Activated CD4-positive, alpha-beta T cell treated with anti-CD3 and anti-CD28 coated beads, Interleukin-2, amount 50 U/mL, for 16 hours (primary cell): ENCODE measurements around the gene CTNNA3.
"Not testable (repeated sequence)": the region's sequence is repeated elsewhere in the genome, so short reads cannot be mapped to it uniquely, and the experiment has no call there.

ENCODE experiments used
- DNase-seq: peaks from one replicate; pipeline ENCODE4 v3.0.0-alpha.2; 2020

Gene CTNNA3

DNA sequence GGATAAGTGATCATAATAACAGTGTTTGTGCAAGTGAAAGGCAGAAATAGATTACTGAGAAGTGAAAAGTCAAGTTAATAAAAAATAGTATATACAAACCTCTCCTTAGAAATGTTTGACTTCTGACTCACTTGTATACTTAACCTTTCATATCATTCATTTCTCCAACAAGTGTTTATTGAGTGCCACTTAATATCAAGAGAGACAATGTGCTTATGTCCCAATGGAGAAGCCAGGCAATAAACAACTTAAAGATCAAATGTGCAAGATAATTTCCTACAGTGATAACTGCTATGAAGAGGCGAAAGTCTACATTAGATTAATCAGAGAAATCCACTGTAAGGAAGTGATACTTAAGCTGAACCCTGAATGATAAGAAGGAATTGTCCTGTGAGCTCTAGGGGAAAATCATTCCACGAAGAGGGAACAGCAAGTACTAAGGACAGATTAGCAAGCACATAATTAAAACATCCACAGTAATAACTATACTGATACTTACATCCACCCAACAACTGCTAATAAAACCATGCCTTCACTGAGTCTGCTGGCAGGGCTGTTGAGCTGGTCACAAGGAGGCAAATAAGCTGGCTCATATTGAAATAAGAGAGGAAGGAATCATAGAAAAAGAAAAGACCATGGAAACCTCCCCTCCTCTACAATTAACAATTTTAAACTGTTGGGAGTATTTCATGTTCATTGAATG, 203.5 kb downstream of the CTNNA3 start:
- no peak for DNase-seq

DNA sequence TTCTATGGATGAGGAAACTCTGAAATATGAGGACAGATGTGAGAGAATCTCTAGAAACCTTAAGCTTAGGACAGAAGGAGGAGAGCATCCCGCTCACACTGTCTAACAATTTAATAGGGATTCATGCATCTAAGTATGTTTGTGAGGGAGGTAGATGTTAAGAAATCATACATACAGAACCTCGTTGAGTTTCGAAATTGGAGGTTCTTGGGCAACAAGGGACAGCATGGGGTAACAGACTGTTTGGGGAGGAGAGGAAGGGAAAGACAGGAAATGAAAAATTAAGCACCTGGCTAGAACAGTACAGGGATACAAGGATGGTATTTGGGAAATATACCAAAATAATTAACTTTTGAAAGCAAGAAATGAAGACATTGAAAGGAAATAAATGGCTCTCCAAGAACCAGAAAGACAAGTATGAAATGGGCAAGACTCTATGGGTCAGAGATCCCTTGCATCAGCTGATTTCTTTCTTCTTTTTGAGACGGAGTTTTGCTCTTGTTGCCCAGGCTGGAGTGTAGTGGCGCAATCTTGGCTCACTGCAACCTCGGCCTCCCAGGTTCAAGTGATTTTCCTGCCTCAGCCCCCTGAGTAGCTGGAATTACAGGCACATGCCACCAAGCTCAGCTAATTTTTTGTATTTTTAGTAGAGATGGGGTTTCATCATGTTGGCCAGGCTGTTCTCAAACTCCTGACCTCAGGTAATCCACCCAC, 207.9 kb downstream of the CTNNA3 start:
- no peak for DNase-seq

DNA sequence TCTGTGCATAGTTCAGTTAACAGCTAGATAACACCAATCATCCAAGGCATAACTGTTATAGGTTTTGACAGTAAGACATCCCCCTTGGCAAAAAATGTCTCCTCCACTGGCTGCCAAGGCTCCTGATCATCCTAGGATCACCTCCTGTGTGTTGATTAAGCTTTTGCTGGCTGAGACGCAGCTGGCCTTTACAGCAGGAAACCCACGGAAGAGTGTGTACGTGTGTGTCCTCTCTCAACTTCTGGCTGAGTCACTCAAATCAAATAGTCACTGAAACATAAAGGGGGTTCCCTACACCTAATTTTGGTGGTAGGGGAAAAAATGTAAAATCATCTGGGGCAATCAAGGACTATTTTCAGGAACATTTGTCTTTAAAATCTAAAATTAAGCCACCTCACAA, 208.8 kb downstream of the CTNNA3 start:
- no peak for DNase-seq

DNA sequence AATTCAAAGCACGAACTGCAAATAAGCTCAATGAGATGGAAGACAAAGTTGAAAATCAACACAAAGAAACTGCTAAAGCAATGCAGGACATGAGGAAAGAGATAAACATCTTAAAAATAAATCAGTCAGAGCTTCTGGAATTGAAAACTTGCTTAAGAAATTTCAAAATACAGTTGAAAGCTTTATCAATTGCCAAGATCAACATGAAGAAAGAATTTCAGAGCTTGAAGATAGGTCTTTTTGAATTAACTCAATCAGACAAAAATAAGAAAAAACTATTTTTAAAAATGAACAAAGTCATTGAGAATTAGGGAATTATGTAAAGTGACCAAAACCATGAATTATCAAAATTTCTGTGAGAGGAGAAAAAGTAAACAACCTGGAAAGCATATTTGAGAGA, 218.1 kb downstream of the CTNNA3 start:
- no peak for DNase-seq

DNA sequence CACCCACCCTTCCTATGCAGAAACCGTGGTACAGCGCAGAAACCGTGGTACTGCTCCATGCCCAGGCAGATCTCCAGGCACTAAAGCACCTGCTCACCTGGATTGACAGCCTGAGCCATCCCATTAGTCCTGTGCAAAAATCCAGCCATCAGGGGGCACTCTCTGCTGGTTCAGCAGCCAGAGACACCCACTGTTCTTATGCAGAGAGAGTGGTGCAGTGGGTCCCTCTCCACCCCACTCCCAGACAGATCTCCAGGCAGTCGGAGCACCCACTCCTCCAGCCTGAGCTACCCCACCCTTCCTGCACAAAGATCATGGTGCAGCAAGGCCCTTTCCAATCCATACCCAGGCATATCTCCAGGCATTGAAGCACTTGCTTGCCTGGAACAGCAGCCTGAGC, 219.8 kb downstream of the CTNNA3 start:
- DNase-seq = no peak

DNA sequence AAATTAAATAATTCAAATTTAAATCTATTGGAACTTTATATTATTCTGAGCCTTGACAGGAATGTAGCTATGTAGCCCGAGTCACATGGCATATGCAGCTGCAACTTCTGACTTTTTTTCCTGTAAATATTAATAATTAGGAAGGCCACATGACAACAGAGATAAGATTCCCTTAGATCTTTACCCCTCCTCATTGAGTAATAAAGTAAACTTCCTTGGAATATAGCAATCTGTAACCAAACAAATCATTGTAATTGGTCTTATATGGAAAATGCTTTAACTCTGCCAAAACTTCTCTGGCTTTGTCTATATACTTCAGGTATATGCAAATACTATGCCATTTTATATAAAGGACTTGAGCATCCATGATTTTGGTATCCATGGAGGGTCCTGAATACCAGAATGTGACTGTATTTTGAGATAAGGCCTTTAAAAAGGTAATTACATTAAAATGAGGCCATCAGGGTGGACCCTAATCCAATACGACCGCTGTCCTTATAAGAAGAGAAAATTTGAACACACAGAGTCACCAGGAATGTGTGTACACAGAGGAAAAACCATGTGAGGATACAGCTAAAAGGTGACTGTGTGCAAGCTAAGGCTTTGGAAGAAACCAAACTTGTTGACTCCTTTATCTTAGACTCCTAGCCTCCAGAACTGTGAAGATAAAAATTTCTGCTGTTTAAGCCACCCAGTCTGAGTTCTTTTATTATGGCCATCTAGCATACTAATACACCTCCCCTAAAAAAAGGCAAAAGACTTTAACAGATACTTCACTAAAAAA, 222.0 kb downstream of the CTNNA3 start:
- no peak for DNase-seq

DNA sequence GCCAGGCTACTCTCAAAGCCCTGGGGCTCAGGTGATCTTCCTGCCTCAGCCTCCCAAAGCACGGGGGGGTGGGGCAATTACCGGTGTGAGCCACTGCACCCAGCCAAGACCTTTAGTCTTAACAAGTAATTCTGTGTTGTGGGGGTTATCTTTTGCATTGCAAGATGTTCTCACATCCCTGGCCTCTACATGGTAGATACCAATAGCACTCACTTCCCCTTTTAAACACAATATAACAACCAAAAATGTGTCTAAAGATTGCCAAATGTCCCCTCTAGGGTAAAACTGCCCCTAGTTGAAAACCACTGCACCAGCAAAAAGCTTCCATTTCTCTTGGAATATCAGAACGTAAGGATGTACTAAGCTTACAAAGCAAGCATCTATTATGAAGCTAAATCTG, 225.0 kb downstream of the CTNNA3 start:
- no peak for DNase-seq

DNA sequence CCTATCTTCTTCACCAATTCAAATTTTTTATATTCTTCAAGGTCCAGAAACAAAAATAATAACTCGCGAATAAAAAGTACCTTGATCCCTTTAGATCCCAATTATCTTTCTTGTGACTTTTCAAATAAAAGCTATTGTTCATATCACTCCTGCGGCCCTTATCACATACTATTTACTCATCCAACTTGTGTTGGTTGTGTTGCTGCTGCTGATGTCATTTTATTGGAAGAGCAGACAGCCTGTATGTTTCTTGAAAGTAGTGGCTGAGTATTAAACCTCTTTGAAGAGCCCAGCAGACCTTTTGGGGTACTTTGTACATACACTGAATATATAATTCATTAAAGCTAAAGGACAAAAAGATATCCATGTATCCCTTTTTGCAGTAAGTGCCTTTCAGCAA, 231.7 kb downstream of the CTNNA3 start:
- no peak for DNase-seq

DNA sequence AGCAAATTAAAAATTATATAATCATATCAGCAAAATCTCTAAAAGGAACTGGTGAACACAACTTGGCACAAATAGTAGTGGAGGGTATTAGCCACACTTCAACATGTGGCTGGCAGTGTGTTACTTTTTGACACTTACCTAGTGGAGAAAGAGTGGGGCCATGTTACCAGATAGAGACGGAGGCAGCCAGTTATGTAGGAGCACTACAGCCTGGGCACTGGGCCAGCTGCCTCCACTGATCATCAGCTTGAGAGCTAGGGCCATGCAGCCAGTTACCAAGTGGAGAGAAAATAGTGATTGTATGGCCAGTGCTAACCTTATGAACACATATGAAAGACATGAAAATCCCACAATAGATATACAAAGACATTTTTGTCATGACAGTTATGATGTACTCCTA, 243.1 kb downstream of the CTNNA3 start:
- DNase-seq = no peak

DNA sequence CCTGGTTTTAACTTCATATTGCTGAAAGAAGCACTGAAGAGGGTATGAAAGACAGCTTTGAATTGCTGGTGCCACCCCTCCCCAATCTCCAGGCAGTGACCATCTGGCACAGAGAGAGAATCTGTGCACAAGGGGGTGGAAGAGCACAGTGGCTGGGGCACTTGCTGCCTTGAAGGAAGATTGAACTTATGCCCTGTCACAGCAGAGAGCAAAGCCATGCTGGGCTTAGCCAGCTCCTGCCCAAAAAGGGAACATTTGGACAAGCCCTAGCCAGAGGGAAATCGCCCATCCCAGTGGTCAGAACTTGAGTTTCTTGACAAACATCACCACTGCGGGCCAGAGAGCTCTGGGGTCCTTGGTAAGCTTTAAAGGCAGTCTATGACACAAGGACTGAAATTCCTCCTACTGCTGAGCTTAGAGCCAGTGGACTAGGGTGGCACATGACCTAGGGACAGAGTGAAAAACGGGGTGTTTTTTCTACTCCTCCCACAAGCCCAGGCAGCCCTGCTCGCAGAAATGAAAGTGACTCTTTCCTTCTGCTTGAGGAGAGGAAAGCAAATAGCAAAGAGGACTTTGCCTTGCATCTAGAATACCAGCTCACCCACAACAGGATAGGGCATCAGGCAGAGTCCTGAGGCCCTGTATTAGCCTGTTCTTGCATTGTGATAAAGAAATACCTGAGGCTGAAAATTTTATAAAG, 257.2 kb downstream of the CTNNA3 start:
- DNase-seq = no peak

DNA sequence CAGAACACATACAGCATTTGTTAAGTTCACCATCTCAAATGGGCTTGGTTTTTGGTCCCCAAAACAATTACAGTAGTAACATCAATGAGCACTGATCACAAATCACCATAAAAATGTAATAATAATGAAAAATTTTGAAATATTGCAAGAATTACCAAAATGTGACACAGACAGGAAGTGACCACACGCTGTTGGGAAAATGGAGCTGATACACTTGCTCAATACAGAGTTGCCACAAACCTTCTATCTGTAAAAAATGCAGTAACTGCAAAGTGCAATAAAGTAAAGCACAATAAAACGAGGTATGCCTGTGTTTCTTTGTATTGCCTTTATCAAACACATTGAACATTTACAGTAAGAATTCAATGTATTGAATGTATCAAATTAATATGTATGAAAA, 262.7 kb downstream of the CTNNA3 start:
- DNase-seq = no peak

DNA sequence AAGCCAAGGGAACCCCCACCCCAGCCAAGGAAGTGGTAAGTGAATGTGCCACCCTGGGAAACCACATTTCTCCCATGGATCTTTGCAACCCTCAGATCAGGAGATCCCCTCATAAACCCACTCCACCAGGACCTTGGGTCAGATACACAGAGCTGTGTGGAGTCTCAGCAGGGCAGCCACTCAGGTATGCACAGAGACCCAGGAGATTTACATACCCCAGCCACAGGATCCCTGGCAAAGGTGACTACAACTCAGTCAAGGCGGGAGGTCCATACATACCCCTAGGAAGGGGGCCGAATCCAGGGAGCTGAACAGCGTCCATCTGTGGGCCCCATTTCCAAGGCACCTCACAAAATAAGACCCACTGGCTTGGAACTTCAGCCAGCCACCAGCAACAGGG, 293.4 kb downstream of the CTNNA3 start:
- DNase-seq = no peak

DNA sequence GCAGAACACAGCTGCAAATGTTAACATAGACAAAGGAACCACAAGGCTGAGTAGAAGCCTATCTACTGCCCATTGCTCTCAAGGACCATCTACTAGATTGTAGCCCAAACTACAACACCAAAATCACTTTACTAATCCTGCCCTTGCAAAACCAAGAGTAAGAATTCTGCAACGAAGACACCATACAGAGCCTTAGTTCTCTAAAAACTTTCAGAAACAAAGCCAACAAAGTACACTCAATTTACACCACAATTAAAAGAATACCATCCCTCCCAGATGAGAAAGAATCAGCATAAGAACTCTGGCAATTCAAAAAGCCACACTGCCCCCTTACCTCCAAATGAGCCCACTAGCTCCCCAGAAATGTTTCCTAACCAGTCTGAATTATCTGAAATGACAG, 294.3 kb downstream of the CTNNA3 start:
- DNase-seq = no peak

DNA sequence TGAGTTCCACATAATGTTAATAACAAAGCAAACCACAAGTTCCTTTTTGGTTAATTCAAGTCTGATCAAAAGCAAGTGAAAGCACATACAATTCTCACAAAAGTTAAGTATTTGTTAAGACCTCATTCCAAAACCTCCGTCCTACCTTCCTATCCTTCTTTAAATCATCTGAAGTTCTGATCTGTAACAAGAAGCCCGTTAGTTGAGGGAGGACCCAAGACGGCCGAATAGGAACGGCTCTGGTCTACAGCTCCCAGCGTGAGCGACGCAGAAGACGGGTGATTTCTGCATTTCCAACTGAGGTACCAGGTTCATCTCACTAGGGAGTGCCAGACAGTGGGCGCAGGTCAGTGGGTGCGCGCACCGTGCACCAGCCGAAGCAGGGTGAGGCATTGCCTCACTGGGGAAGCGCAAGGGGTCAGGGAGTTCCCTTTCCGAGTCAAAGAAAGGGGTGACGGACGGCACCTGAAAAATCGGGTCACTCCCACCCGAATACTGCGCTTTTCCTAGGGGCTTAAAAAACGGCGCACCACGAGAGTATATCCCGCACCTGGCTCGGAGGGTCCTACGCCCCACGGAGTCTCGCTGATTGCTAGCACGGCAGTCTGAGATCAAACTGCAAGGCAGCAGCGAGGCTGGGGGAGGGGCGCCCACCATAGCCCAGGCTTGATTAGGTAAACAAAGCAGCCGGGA, 309.0 kb downstream of the CTNNA3 start:
- not testable (repeated sequence) for DNase-seq

DNA sequence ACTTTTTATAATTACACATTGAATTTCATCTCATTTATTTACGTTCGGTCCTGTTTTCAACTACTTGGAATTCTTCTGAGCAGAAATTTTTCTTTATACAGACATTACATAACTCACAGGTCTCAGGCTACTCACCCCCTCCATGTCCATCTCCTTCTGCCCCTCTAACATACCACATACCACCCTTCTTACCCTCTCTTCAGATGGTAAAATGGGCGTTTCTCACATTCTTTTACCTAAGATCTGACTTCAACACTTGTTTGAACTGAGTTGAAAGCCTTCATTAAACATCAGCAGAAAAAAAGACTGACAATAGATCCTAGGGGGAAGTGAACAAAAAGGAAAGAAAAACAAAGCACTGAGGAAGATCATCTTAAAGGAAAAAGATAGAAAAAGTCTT, 309.7 kb downstream of the CTNNA3 start:
- no peak for DNase-seq

DNA sequence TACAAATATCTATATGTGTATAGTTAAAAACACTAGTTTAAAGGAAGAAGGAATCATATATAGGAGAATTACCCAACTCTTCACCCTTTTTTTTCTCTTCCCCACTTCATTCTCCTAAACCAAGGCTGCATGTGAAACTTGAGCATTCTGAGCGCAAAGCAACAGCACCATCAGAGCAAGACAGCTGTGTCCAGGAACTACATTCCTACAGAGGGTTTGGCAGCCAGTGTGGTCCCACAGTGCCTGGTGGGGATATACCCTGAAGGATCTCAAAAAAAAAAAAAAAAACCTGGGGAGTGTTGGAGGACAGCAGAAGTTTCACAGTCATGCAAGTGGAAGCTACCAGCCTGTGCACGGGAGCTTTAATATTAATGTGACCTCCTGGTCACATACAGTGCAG, 310.4 kb downstream of the CTNNA3 start:
- DNase-seq = no peak

DNA sequence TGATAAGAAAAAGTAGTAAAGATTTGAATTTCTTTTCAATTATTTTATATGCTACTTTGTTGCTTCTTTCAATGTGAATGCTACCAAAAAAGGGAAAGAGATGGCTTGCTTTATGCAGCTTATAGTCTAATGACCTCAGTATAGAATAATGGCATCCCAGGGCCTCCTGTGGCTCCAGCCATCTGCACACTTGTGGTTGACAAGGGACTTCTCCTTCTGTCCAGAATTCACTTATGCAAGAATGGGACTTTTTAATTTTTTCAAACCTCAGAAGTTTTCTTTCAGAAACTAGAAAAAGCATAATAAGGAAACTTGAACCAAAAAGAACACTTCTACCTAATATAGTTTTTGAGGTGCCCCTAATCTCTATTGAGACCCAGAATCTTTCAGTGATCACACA, 310.9 kb downstream of the CTNNA3 start:
- no peak for DNase-seq

DNA sequence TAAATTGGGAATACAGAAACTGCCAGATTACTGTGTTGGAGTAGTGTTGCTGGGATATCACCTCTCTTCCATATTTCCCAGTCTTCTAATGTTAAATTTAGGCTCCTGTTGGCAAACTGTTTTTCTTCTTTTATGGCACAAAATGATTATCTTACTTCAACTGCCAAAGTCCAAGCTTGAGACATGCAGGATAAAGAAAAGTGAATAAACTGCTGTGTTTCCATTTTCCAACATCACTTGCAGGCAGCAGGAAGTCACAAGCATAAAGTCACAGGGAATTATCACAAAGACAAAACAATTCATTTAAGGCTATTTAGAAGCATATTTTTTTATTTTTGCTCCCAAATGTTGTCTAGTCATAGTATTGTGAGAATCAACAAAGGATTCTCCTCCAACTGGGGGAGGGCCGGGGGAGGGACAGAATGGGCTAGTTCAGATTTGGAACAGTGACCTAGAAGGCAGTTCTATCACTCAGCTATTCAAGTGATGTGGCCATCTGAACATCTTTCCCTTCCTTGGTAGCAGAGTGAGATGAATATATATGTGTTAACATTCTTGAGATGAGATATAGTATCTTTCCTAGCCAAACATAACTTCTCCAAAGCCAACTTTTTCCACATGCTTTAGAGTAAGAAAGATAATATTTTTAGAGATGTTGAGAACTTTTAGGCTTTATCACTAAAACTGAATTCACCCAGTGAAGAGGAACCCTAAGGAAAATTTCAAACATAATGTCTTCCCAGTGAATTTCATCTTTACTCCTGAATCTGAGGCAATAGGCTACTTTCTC, 364.7 kb downstream of the CTNNA3 start:
- DNase-seq = no peak

DNA sequence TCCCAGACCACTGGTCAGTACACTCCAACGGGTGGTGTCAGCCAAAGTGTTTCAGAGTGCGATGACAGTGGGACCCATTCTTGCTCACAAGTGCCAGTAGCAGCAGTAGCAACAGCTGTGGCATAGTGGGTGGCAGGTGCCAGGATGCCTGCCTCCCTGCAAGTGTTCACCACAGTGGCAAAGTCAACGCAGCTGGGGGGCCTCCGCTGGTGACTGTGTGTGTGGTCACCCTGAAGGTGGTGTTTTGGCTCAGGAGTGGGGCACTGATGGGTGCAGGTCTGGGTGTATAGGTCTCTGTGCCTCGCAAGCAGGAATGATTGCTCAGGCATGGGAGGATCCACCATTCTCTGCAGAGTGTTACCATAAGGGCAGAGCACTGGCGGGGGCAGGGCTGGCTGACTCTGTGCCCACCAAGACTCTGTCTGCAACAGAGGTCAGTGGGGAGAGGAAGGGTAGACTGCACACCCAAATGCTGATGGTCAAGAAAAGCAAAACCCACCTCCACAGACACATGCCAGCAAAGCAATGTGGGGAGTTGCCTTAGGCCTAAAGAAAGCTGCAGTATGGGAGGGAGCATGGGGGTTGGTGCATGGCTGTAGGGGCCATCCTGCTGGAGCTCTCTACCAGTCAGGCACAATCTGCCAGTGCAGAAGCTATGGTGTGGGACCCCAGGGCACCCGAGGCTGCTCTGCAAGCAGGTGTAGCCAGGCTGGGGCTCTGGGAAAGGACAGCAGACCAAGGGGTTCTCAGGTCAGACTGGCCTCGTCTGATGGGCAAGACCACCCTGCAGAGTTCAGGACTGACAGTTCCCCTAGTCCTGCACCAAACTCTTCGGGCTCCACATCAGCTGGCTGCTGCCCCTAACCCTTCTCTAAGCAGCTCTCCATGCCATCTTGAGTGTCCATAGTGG, 368.1 kb downstream of the CTNNA3 start:
- no peak for DNase-seq

DNA sequence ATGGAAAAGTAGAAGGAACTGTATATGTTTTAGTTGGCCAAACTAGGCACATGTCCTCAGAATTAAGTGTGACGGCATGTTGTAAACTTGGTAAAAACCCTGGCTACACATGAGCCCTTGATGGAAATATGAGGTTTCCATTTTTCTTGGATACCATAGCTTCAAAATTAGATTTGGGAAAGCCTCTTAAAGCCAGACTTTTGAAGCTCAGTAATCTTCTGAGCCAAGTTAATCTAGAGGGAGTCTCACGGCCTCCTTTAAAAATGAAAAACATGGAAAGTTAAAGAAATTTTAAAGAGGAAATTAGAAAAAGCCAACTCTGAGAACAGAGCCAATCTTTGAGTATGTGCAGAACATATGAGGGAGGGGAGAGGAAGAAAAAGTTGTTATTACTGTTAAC, 376.0 kb downstream of the CTNNA3 start:
- DNase-seq = no peak

DNA sequence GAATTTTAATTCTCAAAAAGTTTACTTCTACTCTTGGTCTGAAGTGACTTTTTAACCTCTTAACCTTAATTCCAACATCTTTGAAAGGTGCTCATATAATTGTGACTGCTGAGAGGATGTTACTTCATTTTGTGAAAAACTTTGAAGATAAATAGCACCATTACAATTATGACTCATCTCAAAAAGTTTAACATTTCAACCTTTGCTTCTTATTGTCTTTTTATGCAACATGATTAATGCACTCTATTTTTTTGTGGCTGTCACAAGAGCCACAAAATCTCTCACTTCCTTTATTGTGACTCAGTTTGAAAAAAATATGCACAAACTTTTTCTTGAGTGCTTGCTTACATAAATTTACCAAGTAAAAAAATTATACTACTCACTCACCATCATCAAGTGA, 387.1 kb downstream of the CTNNA3 start:
- no peak for DNase-seq
